GM23338 (cell line): ENCODE results near the gene WIF1. TPM values are rescaled to one million over a fixed set of nuclear protein-coding genes. Genes with fewer than 3 reads are reported as not detected.

Experiments used
- ATAC-seq: fragments of 200-7000 bp; cut with Tn5 transposase; 3 replicates; pipeline ENCODE4 v1.9.1; 2020
- DNase-seq: peaks from one replicate; pipeline ENCODE4 v3.0.0-alpha.2; 2015; ENCODE audit warnings: low spot score
- H2AFZ ChIP-seq: fragments of 200-600 bp; sonication (generic); 2 replicates; pipeline ENCODE4 v1.8.0; 2016; ENCODE audit warnings: antibody characterized with exemption, mild to moderate bottlenecking, moderate library complexity
- H3F3A ChIP-seq: fragments of 200-600 bp; sonication (generic); replicated peaks from 2 replicates; pipeline ENCODE4 v1.8.0; 2017; ENCODE audit warnings: antibody characterized with exemption, mixed run types, low read depth
- H3K27ac ChIP-seq: fragments of 200-600 bp; sonication (generic); 2 replicates; pipeline ENCODE4 v1.6.1; 2016; ENCODE audit warnings: low read depth
- H3K27me3 ChIP-seq: fragments of 200-600 bp; sonication (generic); 2 replicates; pipeline ENCODE4 v1.8.0; 2016; ENCODE audit warnings: mild to moderate bottlenecking, mixed run types, moderate library complexity; ENCODE audit not compliant: insufficient read depth
- H3K36me3 ChIP-seq: fragments of 200-600 bp; sonication (generic); 2 replicates; pipeline ENCODE4 v1.8.0; 2016; ENCODE audit warnings: mild to moderate bottlenecking; ENCODE audit not compliant: insufficient read depth
- H3K4me1 ChIP-seq: fragments of 200-600 bp; sonication (generic); 2 replicates; pipeline ENCODE4 v1.8.0; 2016; ENCODE audit warnings: mild to moderate bottlenecking, moderate library complexity; ENCODE audit not compliant: insufficient read depth
- H3K4me2 ChIP-seq: fragments of 200-600 bp; sonication (generic); 2 replicates; pipeline ENCODE4 v1.7.1; 2017; ENCODE audit warnings: mixed run types
- H3K4me3 ChIP-seq: fragments of 200-600 bp; sonication (generic); 2 replicates; pipeline ENCODE4 v1.6.1; 2016; ENCODE audit warnings: mixed run types
- H3K79me2 ChIP-seq: fragments of 200-600 bp; sonication (generic); replicated peaks from 2 replicates; pipeline ENCODE4 v1.8.0; 2017; ENCODE audit warnings: mild to moderate bottlenecking; ENCODE audit not compliant: insufficient read depth
- H3K9me2 ChIP-seq: fragments of 200-600 bp; sonication (generic); 2 replicates; pipeline ENCODE4 v1.8.0; 2017; ENCODE audit not compliant: insufficient read depth
- H4K20me1 ChIP-seq: fragments of 200-600 bp; sonication (generic); replicated peaks from 2 replicates; pipeline ENCODE4 v1.8.0; 2017; ENCODE audit warnings: mild to moderate bottlenecking; ENCODE audit not compliant: insufficient read depth
- H3K27ac Mint-ChIP-seq: 2 replicates; pipeline ENCODE4 v1.8.0; 2020; ENCODE audit warnings: inconsistent platforms, mild to moderate bottlenecking, moderate library complexity, mixed read lengths
- H3K27me3 Mint-ChIP-seq: 3 replicates; pipeline ENCODE4 v1.8.0; 2022; ENCODE audit warnings: low read depth, mild to moderate bottlenecking, moderate library complexity, mixed read lengths, inconsistent platforms; ENCODE audit not compliant: insufficient read depth, poor library complexity
- H3K36me3 Mint-ChIP-seq: 3 replicates; pipeline ENCODE4 v1.8.0; 2021; ENCODE audit warnings: low read depth, mild to moderate bottlenecking, inconsistent platforms, moderate library complexity, mixed read lengths
- H3K4me1 Mint-ChIP-seq: 3 replicates; pipeline ENCODE4 v1.8.0; 2020; ENCODE audit warnings: mild to moderate bottlenecking, inconsistent platforms, mixed read lengths
- H3K4me3 Mint-ChIP-seq: 3 replicates; pipeline ENCODE4 v1.8.0; 2021; ENCODE audit warnings: moderate library complexity, mild to moderate bottlenecking, inconsistent platforms, mixed read lengths
- H3K9me3 Mint-ChIP-seq: 3 replicates; pipeline ENCODE4 v1.8.0; 2020; ENCODE audit warnings: moderate library complexity, mild to moderate bottlenecking, inconsistent platforms, mixed read lengths
- CREB1 ChIP-seq: fragments of 250-450 bp; sonication (Bioruptor Pico); IDR thresholded peaks from 2 replicates; pipeline ENCODE4 v1.5.0; 2020; ENCODE audit warnings: low read depth, mild to moderate bottlenecking, moderate library complexity
- ETS1 ChIP-seq: IDR thresholded peaks from 2 replicates; pipeline ENCODE4 v1.6.1; 2016; ENCODE audit warnings: antibody characterized with exemption
- EZH2 ChIP-seq: fragments of 200-600 bp; sonication (generic); IDR thresholded peaks from one replicate; pipeline ENCODE4 v1.8.0; 2017; ENCODE audit warnings: antibody characterized with exemption, mild to moderate bottlenecking, low read depth; ENCODE audit not compliant: unreplicated experiment
- EZH2phosphoT487 ChIP-seq: fragments of 200-600 bp; sonication (generic); IDR thresholded peaks from one replicate; pipeline ENCODE4 v1.8.1; 2018; ENCODE audit warnings: antibody characterized with exemption; ENCODE audit not compliant: unreplicated experiment
- JUNB ChIP-seq: IDR thresholded peaks from one replicate; pipeline ENCODE4 v1.6.1; 2016; ENCODE audit warnings: antibody characterized with exemption; ENCODE audit not compliant: unreplicated experiment
- NANOG ChIP-seq: IDR thresholded peaks from 2 replicates; pipeline ENCODE4 v1.6.1; 2016; ENCODE audit warnings: antibody characterized with exemption, borderline replicate concordance
- POLR2AphosphoS5 ChIP-seq: IDR thresholded peaks from 2 replicates; pipeline ENCODE4 v1.6.1; 2016; ENCODE audit warnings: antibody characterized with exemption, low read depth
- STAT1 ChIP-seq: IDR thresholded peaks from one replicate; pipeline ENCODE4 v1.6.1; 2016; ENCODE audit warnings: antibody characterized with exemption; ENCODE audit not compliant: unreplicated experiment
- ZNF114 ChIP-seq: fragments of 250-450 bp; sonication (Bioruptor Pico); IDR thresholded peaks from 2 replicates; pipeline ENCODE4 v1.5.0; 2020; ENCODE audit warnings: mild to moderate bottlenecking, moderate library complexity
- ZNF331 ChIP-seq: fragments of 250-450 bp; sonication (Bioruptor Pico); IDR thresholded peaks from 2 replicates; pipeline ENCODE4 v1.5.0; 2020; ENCODE audit warnings: low read depth, mild to moderate bottlenecking, moderate library complexity
- ZNF462 ChIP-seq: fragments of 250-450 bp; sonication (Bioruptor Pico); IDR thresholded peaks from 2 replicates; pipeline ENCODE4 v1.5.0; 2020; ENCODE audit warnings: mild to moderate bottlenecking, moderate library complexity
- polyA plus RNA-seq: library from polyadenylated mRNA; unstranded; fragments of >200 nt; fragmentation: Nextera tagmentation; extraction: Ambion mirVana; gene quantifications from 2 replicates; pipeline ENCODE4 v1.2.1, GENCODE V29; 2016
- total RNA-seq: library from RNA; depleted of rRNA; stranded (reverse); fragments of >200 nt; shearing (Covaris generic); gene quantifications from 2 replicates; pipeline ENCODE4 v1.2.3, GENCODE V29; 2014
- TF ChIP-seq, protein P1 (sequence below): IDR thresholded peaks from one replicate; pipeline ENCODE4 v1.6.1; 2018; ENCODE audit warnings: antibody characterized with exemption; ENCODE audit not compliant: unreplicated experiment
- TF ChIP-seq, protein P2 (sequence below), 2 experiments: fragments of 200-600 bp in 1 of 2; sonication (generic) in 1 of 2; conservative IDR thresholded peaks; 2 replicates each; pipeline versions ENCODE4 v1.5.1 to v1.6.1; 2016 to 2017; ENCODE audit warnings: antibody characterized with exemption in 2 of 2, low read depth in 2 of 2, mild to moderate bottlenecking in 2 of 2, moderate library complexity in 1 of 2

WIF1 gene
- total and polyA plus RNA-seq, 2 experiments from 2014 or later: 4.1 to 4.2 TPM

- DNase-seq (no peak), ATAC-seq (no peak)
- Histone ChIP-seq H3K4me1 (peaks cover 10% of the 10 kb centered on the region; the same call in 1 of the 2 replicates), H4K20me1 (no peaks in the 10 kb centered on the region), H3F3A (no peaks in the 10 kb centered on the region), H3K27me3 (no peaks in the 10 kb centered on the region), H3K27ac (no peak overlapping the region), H3K79me2 (no peaks in the 10 kb centered on the region), H3K4me3 (no peak overlapping the region), H3K4me2 (no peak overlapping the region), H2AFZ (no peak overlapping the region), H3K9me2 (0 out of 2 replicates have a peak, but pooled peaks cover 3% of the 10 kb centered on the region), H3K36me3 (no peaks in the 10 kb centered on the region)
- TF ChIP-seq POLR2AphosphoS5 (no peak), ZNF114 (CRISPR knock-in tag) (no peak), EZH2phosphoT487 (no peak), JUNB (no peak), EZH2 (no peak), ETS1 (no peak), NANOG (no peak), STAT1 (no peak), ZNF331 (CRISPR knock-in tag) (no peak), ZNF462 (no peak), CREB1 (CRISPR knock-in tag) (no peak)
- TF ChIP-seq, protein P1, sequence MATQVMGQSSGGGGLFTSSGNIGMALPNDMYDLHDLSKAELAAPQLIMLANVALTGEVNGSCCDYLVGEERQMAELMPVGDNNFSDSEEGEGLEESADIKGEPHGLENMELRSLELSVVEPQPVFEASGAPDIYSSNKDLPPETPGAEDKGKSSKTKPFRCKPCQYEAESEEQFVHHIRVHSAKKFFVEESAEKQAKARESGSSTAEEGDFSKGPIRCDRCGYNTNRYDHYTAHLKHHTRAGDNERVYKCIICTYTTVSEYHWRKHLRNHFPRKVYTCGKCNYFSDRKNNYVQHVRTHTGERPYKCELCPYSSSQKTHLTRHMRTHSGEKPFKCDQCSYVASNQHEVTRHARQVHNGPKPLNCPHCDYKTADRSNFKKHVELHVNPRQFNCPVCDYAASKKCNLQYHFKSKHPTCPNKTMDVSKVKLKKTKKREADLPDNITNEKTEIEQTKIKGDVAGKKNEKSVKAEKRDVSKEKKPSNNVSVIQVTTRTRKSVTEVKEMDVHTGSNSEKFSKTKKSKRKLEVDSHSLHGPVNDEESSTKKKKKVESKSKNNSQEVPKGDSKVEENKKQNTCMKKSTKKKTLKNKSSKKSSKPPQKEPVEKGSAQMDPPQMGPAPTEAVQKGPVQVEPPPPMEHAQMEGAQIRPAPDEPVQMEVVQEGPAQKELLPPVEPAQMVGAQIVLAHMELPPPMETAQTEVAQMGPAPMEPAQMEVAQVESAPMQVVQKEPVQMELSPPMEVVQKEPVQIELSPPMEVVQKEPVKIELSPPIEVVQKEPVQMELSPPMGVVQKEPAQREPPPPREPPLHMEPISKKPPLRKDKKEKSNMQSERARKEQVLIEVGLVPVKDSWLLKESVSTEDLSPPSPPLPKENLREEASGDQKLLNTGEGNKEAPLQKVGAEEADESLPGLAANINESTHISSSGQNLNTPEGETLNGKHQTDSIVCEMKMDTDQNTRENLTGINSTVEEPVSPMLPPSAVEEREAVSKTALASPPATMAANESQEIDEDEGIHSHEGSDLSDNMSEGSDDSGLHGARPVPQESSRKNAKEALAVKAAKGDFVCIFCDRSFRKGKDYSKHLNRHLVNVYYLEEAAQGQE: no peak
- TF ChIP-seq, protein P2, sequence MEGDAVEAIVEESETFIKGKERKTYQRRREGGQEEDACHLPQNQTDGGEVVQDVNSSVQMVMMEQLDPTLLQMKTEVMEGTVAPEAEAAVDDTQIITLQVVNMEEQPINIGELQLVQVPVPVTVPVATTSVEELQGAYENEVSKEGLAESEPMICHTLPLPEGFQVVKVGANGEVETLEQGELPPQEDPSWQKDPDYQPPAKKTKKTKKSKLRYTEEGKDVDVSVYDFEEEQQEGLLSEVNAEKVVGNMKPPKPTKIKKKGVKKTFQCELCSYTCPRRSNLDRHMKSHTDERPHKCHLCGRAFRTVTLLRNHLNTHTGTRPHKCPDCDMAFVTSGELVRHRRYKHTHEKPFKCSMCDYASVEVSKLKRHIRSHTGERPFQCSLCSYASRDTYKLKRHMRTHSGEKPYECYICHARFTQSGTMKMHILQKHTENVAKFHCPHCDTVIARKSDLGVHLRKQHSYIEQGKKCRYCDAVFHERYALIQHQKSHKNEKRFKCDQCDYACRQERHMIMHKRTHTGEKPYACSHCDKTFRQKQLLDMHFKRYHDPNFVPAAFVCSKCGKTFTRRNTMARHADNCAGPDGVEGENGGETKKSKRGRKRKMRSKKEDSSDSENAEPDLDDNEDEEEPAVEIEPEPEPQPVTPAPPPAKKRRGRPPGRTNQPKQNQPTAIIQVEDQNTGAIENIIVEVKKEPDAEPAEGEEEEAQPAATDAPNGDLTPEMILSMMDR (conservative IDR thresholded peaks at IDR 0.05; ENCODE audit: low read depth in 2 of 2): no peak
- Mint-ChIP-seq H3K4me1 (peaks cover 22% of the 10 kb centered on the region), H3K27ac (no peak overlapping the region), H3K27me3 (no peaks in the 10 kb centered on the region), H3K9me3 (no peaks in the 10 kb centered on the region), H3K4me3 (no peak overlapping the region), H3K36me3 (no peaks in the 10 kb centered on the region)
These were observed 39.6 kb downstream of the WIF1 start for GRCh38 chr12:65081496-65081895.
